Measurements from ENCODE around the gene PDLIM5. TPM values are rescaled to one million over a fixed set of nuclear protein-coding genes. Genes with fewer than 3 reads are reported as not detected.

Gene PDLIM5
- total RNA-seq, 6 experiments from 2014 or later = 152 to 240 (median 171) TPM

DNA sequence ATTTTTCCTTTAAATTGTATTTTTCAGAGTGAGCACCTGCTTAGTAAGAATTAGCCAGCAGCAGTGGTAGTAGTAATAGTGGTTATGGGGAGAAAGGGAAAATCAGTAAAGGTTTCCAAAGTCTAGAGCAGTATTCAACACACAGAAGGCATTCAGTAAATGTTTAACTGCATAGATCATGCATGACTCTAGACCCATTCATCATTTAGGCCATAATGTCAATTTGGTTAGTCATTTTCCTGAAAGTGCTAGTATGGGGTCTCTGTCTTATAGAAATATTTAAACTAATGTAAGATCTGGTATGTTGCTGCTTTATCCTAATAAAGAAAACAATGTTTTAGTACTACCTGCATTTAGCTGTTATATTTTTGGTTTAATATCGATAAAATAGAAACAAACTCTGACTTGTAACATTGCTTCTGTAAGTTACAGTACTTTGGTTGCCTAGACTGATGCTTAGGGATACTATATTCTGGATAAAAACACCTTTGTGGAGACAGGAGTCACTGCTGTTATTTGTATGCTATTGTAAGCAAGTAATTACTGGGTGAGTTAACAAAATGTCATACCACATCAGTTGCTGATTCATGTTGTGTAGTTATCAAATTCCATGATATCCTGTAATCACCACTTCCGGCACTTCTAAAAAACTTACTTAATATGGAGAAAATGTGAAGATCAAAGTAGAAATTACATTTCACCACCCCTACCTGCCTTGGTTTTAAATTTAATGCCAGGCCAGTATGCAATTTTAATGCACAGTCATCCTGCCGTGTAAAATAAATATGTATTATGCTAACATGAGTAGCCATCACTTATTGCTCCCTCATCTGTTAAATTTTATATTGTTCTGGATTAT, 190.2 kb downstream of the PDLIM5 start:
- Mint-ChIP-seq H3K36me3 (ENCODE audit: low read depth) (peaks cover 52% of the 10 kb centered on the region), H3K4me3 (peak overlapping the region; percentile 59), H3K4me1 (ENCODE audit: low read depth) (peaks cover 46% of the 10 kb centered on the region), H3K27me3 (ENCODE audit: insufficient read depth) (no peaks in the 10 kb centered on the region), H3K9me3 (no peaks in the 10 kb centered on the region), H3K27ac (peak overlapping the region; percentile 87)
- DNase-seq = peak; percentile 68
- TF ChIP-seq, protein P1, sequence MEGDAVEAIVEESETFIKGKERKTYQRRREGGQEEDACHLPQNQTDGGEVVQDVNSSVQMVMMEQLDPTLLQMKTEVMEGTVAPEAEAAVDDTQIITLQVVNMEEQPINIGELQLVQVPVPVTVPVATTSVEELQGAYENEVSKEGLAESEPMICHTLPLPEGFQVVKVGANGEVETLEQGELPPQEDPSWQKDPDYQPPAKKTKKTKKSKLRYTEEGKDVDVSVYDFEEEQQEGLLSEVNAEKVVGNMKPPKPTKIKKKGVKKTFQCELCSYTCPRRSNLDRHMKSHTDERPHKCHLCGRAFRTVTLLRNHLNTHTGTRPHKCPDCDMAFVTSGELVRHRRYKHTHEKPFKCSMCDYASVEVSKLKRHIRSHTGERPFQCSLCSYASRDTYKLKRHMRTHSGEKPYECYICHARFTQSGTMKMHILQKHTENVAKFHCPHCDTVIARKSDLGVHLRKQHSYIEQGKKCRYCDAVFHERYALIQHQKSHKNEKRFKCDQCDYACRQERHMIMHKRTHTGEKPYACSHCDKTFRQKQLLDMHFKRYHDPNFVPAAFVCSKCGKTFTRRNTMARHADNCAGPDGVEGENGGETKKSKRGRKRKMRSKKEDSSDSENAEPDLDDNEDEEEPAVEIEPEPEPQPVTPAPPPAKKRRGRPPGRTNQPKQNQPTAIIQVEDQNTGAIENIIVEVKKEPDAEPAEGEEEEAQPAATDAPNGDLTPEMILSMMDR (IDR thresholded peaks at IDR 0.05) = no peak

DNA sequence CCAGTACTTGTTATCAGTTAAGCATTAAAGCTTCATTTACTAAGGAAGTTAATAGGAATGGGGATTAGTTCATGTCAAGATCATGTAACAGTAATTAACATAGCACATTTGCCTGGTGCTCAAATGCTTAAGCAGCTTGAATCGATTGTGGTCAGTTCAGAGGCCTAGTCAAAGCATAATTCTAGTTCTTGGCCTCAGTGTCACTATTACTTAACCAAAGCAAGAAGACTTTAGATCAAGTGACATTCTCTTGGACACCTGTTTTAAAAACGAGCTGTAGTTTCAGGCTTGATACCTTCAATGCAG, 190.8 kb downstream of the PDLIM5 start:
- H3K36me3 Mint-ChIP-seq (ENCODE audit: low read depth) = peaks cover 55% of the 10 kb centered on the region
- H3K9me3 Mint-ChIP-seq = no peaks in the 10 kb centered on the region
- TF ChIP-seq, protein P1 (IDR thresholded peaks at IDR 0.05) = no peak
- peak overlapping the region; percentile 87 for H3K27ac Mint-ChIP-seq
- H3K27me3 Mint-ChIP-seq (ENCODE audit: insufficient read depth) = no peaks in the 10 kb centered on the region
- peaks cover 46% of the 10 kb centered on the region for H3K4me1 Mint-ChIP-seq (ENCODE audit: low read depth)
- no peak for DNase-seq
- H3K4me3 Mint-ChIP-seq = peak overlapping the region; percentile 59; the same call in 1 of the 2 replicates

DNA sequence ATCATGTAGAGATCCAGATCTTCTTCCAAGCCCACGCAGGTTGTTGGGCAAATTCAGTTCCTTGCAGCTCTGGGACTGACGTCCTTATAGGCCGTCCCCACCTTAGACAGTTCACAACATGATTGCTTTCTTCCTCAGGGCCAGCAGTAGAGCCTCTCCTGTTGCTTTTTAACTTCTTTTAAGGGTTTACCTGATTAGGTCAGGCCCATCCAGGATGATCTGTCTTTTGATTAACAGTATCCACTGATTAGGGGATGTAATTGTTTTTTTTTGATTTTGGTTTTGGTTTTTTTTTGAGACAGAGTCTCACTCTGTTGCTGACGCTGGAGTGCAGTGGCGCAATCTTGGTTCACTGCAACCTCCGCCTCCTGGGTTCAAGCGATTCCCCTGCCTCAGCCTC, 197.0 kb downstream of the PDLIM5 start:
- peaks cover 53% of the 10 kb centered on the region for H3K4me1 Mint-ChIP-seq (ENCODE audit: low read depth)
- no peaks in the 10 kb centered on the region; the same call in 1 of the 2 replicates for H3K27me3 Mint-ChIP-seq (ENCODE audit: insufficient read depth)
- TF ChIP-seq, protein P1 (IDR thresholded peaks at IDR 0.05) = no peak
- peaks cover 53% of the 10 kb centered on the region for H3K36me3 Mint-ChIP-seq (ENCODE audit: low read depth)
- no peak overlapping the region; the same call in 1 of the 2 replicates for H3K27ac Mint-ChIP-seq
- no peaks in the 10 kb centered on the region for H3K9me3 Mint-ChIP-seq
- DNase-seq = no peak
- H3K4me3 Mint-ChIP-seq = no peak overlapping the region

DNA sequence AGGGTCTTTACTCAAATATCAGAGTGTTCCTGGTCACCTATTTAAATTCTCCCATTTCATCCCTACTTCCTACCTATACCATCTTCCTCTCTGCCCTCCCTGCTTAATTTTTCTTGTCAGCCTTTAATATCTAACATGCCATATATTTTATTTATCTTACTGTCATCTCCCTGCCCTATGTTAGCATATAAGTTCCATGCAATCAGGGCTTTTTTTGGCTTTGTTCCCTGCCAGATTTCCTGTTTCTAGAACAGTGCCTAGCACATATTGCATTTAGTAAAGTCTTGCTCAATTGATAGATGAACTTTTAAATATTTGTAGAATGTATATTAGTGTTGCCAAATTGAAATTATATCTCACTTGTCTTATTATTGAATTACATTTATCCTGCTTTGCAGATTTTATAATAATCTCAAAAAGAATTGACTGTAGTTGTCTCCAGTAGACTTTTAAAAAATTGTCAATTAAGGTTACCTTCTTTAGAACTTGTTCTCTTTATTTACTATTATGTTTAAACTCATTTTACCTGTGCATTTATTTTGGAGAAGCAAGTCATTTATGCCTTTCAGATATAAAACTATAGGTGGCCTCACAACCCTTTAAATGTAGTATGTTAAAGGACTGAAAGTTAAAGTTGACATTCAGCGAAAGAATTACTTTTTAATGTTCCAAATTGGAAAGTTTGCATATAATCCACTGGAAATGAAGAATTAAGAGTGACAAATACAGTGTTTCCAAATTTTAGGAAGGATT, 197.8 kb downstream of the PDLIM5 start:
- no peak for DNase-seq
- H3K4me1 Mint-ChIP-seq (ENCODE audit: low read depth) = peaks cover 57% of the 10 kb centered on the region
- peaks cover 60% of the 10 kb centered on the region for H3K36me3 Mint-ChIP-seq (ENCODE audit: low read depth)
- peak overlapping the region; percentile 45 for H3K27ac Mint-ChIP-seq
- no peak overlapping the region; the same call in 1 of the 2 replicates for H3K4me3 Mint-ChIP-seq
- TF ChIP-seq, protein P1 (IDR thresholded peaks at IDR 0.05) = no peak
- H3K9me3 Mint-ChIP-seq = no peaks in the 10 kb centered on the region
- H3K27me3 Mint-ChIP-seq (ENCODE audit: insufficient read depth) = no peaks in the 10 kb centered on the region; the same call in 1 of the 2 replicates

DNA sequence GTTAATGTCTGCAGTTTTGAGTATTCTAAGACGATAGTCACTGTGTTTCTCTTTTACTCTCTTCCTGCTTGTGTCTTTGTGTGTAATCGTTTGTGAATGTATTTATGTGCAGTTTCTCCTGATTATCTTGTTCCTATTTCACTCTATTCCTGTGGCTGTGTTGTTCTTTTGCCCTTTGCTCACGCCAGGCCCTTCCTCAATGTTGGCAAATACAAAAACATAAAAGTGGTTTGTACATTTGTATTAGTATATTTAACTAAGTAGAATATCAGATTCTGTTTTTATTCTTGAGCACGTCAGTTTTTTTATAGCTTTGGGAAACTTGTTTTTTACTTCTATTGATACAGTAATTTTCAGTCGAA, 198.4 kb downstream of the PDLIM5 start:
- Mint-ChIP-seq H3K4me1 (ENCODE audit: low read depth) (peaks cover 57% of the 10 kb centered on the region), H3K27ac (peak overlapping the region; percentile 15; the same call in 1 of the 2 replicates), H3K36me3 (ENCODE audit: low read depth) (peaks cover 59% of the 10 kb centered on the region), H3K9me3 (no peaks in the 10 kb centered on the region), H3K27me3 (ENCODE audit: insufficient read depth) (no peaks in the 10 kb centered on the region; the same call in 1 of the 2 replicates), H3K4me3 (no peak overlapping the region)
- TF ChIP-seq, protein P1 (IDR thresholded peaks at IDR 0.05) = no peak
- no peak for DNase-seq

Measured in HFFc6 (cell line).